HG02970 (cell line): ENCODE results near the gene HSPG2.
"Not testable (repeated sequence)": the region's sequence is repeated elsewhere in the genome, so short reads cannot be mapped to it uniquely, and the experiment has no call there.

Experiments used
- ATAC-seq: cut with Tn5 transposase; IDR thresholded peaks from one replicate; pipeline ENCODE4 v1.9.1; 2021; ENCODE audit warnings: mild to moderate bottlenecking, moderate library complexity, moderate number of reproducible peaks; ENCODE audit not compliant: unreplicated experiment, low FRiP score

HSPG2 gene

DNA sequence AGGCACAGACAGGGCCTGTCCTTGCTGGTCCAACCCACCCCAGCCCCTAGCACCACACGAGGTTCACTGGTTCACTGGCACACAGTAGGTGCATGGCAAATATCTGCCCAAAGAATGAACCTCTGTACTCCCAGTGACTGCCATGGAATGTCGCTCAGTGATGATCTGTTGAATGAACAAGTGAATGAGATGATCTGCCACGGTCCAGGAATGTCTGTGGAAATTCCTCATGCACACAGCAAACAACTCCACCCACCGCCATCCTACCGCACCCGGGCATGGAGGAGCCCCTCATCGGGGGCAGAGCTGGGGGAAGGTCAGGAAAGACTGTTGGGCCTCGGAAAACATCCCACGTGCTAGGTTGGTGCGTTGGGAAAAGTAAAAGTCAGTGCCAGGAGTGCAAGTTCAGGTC lies 1.7 kb downstream of the HSPG2 start:
- no peak for ATAC-seq

DNA sequence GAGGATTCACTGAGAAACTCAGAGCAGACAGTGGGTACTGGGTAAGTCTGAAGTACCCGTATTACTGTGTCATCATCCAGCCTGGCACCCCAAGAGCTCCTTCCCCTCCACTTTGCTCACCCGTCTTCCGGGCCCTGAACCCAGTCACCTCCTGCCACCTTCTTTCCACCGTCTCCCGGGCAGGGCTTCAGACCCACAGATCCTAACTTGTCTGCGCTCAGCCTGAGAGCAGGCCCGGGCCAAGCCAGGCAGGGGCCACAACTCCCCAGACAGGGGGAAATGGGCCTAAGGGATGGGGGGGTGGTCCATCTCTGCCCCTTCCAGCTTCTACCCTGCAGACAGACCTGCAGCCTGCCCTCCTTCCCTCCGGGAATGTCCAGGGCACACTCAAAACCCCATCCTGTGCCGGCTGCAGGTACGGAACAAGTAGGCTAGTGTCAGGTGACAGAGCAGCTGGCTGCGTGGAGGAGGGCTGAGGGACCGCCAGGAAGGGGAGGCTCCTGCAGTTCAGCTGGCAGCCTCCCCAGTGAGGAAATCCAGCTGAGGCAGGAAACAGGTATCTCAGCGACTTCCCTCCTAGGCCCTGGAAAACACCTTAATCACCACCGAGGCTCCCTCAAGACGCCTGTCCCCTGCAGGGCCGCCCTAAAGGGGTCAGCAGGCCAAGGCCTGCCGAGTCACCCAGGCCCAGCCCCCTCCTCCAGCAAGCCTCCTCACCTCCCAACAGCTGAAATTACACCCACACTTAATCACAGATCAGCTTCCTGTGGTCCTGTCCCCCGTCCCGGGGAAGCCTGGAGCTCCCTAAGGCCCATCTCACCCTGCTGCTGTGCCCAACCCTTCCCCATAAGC lies 3.5 kb downstream of the HSPG2 start:
- ATAC-seq, result no peak

DNA sequence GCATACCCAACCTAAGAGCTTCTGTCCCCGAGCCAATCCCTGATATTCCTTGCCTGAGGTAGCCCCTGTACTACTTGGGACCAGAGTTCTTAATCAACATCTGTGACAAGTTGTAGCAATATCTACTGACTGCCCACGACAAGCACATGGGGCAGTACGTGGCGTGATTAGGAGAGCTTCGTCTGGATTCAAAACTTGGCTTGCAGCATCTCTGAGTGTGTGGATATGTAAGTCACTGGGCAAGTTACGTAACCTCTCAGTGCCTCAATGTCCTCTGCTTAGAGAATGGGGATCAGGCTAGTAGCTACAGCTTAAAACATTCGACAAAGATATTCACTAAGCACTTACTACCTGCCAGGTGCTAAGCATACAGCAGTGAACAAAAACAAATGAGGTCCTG lies 5.0 kb downstream of the HSPG2 start:
- no peak for ATAC-seq

DNA sequence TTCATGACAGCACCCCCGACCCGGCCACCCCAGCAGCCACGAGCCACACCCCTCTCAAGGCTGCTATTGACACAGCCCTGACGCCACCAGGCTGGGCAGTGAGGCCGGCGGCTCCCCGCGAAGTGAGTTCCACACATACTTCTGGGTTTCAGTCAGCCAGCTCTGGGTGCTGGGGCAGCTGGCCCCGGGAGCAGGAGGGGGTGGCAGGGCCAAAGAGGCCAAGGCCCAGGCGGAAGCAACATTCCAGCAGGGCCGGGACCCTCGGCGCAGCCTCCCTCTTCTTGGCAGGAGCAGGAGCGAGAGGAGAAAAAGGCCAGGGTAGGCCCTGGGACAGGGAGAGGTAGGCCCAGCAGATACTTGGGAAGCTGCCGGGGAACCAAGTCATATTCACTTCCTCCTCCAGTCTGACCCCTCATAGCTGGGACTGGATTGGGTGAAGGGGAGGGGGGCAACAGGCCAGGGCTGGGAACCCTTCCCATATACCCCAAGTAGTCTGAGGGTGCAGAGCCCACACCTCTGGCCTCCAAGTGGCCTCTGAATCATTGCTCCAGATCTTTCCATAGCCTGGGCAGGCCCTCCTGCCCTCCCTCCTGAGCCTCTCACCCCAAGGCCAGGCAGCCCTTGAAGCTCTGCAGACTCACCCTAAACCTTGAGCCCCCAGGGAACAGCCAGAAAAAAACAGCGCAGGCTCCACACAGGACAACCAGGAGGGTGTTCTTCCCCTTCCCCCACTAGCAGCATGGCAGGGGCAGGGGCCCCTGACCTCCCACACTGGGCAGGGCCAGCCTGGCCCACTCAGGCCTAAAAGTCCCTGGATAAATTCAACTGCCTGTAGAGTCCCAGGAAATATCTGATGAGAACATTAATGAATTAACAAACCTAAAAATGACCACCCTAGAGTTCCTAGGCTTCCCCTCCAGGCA lies 5.7 kb downstream of the HSPG2 start:
- no peak for ATAC-seq

DNA sequence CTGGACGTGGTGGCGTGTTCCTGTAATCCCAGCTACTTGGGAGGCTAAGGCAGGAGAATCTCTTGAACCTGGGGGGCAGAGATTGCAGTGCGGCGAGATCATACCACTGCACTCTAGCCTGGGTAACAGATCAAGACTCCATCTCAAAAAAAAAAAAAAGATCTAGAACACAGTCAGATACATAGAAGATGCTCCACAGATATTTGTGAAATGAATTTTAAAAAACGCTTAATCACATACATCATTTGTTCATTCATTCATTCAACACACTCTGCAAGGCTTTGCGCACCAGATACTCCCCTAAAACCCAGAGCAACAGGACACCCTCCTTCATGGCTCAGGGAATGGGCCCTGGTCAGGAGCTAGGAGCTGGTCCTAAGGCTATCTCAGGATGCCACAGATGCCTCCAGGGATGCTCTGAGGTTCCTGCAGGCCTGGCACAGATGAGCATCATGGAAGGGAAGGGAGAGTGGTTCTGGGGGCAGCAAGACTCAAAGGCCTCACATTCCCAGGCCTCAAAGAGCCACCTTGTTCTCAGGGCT lies 6.4 kb downstream of the HSPG2 start:
- ATAC-seq, result no peak

DNA sequence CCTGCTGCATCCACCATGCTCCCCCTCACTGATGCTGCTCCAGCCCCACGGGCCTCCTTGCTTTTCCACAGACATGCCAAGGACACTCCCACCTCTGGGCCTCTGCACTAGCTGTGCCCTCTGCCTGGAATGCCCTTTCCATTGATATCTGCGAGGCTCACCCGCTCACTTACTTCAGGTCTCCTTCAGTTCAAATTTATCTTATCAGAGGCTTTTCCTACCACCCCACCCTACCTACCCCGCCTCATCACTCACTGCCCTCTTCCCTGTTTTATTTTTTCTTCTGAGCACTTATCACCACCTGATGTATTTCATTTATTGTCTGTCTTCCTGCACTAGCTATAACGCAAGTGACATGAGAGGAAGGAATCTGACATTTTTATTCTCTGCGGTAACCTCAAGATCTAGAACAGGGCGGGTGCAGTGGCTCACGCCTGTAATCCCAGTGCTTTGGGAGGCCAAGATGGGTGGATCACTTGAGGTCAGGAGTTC lies 7.0 kb downstream of the HSPG2 start:
- ATAC-seq, result no peak

DNA sequence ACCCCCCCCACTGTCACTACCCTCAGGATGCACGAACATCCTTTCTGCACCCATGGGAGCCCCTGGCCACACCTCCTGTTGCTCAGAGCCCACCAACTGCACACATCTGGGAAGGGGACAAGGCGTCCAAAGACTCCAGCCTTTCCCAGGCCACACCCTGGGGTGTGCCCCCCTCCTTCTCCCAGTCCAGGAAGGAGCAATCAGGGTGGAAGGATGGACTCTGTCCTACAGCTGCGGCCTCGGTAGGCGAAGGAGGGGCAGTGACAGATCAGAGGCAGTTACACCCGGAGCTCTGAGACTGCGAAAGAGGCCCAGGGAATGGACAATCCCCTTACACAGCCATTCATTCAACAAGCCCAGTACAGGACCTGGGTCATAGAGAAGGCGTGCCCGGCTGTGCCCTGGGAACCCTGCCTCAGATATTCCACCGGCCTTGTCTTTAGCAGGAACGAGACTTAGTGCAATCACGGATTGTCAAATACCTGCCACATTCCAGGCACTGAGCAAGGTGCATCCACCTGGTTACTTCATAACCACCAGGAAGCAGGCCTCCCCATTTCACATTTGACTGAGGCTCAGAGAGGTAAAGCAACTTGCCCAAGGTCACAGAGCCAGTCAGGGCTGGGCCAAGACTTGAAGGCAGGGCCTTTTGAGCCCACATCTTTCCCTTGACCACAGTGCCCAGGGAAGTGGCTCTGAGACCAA lies 9.4 kb downstream of the HSPG2 start:
- ATAC-seq, result no peak

DNA sequence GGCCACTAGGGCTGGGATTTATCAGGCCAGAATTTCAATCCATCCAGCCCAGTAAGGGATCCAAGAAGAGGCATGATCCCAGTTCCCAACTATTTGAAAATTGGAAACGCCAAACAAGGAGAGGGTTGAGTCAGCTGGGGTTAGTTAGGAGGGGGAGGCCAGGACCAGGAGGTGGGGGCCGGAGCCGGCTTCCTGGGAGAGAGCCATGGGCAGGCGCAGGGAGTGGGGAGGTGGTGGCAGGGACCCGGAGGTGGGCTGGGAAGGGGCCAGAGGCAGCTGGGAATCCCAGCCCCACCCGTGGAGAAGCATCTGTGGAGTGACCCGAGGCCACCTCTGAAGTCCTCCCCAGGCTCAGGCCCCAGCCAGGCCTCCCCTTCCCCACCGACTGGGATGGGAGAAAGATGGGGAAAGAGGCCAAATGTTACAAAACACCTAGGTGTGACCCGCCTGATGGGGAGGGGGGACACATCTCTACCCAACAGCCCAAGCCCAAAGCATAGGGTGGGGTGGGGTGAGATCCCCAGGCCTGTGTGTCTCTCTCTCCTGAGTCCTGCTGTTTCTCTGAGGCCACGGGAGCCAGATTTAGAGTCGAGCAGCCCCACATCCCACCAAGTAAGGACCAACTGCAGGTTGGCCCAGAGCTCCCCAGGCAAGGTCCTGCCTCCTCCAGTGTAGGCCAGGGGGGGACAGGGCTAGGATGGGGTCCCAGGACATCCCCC lies 10.1 kb downstream of the HSPG2 start:
- no peak for ATAC-seq

DNA sequence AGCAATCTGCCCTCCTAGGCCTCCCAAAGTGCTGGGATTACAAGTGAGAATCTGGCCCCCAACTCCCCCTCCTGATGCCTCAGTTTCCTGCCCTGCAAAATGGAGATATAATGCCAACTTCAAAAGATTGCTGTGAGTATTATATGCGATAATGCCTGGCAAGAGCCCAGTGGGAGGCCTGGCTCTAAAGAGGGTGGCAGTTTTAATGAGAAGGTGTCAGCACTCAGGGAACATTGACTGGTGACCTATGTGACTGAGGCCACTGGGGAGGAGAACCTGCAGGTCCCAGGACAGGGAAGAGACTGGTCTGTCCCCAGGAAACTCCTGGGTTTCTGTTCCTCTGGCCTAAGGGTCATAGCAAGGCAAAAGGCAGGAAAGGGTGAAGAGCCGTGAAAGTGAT lies 11.0 kb downstream of the HSPG2 start:
- no peak for ATAC-seq

DNA sequence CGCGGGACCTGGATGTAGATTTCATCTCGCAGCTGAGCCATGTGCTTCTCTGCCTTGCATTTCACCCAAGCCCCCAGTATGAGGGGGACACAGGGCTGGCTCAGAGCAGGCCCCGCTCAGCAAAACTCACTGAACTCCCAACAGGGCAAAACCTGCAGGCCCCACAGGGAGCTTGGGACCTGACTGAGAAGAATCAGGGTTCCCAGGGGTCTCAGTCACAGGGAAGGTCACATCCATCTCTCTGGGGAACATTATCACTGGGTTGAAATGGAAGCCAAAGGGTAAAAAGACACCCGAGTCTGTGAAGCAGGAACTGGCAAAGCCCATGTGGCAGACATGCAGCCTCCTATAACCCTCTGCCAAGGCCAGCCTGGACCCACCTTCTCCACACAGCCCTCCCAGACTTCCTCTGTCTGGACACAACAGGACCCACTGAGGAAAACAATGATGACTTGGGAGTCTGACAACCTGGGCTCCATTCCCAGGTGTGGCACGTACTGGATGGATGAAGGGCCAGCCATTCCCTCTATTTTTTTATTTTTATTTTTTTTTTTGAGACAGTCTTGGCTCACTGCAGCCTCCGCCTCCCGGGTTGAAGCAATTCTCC lies 11.7 kb downstream of the HSPG2 start:
- no peak for ATAC-seq

DNA sequence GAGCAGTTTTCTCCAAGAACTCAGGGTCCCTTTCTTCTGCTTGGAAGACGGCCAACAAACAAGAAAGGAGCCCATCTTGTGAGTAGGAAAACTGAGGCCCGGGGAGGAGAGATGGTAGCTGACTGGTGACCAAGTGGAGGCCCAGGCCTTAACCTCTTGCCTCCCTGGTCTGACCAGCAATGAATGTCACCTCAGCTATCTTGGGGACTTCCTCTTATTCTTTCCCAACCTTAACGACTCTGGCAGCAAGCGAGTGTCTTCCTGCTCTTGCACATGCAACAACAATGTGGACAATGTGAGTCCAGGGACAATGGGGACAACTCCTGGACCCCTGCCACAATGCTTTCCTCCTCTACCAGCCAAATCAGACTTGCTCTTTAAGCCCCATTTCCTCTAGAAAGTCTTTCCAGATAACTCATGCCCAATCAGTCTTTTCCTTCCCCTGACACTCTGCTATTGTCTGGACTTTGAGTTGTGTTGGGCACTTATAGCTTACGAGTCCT lies 12.6 kb downstream of the HSPG2 start:
- no peak for ATAC-seq

DNA sequence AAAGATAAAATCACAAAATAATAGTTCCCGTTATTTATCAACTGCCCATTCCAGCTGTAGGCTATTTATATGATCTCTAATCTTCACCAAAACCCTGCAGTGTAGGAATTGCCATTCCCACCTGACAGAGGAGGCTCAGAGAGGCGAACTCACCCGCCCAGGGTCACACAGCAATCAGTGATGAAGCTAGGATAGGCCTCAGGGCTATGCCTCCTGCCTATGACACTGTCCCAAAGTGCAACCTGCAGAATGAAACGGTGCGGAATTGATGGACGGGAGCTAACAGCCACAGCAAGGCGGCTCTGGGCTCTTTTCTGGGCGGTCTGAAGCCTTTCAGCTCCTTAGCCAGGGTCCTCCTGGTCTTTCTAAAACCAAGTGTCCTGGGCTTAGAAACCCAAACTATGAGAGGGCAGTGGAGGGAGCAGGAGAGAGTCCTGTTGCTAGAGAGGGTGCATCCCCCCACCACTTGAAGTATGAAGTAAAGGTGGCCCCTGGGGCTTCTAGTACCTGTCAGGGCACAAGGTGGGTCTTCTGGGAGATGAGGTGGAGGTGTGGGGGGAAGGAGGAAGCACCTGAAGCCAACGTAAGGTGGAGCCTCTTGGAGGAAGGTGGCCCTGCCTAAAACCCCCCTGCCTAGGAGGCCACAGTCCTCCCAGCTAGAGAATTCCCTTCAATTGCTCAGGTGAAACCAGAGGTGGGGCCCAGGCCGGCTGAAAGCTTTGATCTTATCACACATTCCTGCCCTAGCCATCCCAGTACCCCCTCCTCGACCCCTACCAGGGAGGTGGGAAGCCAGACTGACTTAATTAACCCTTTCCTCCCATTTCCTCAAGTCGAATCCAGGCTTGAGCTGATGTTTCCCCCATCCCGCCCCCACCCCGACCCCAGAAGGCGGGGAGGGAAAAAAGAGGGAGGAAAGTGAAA lies 14.8 kb downstream of the HSPG2 start:
- no peak for ATAC-seq

DNA sequence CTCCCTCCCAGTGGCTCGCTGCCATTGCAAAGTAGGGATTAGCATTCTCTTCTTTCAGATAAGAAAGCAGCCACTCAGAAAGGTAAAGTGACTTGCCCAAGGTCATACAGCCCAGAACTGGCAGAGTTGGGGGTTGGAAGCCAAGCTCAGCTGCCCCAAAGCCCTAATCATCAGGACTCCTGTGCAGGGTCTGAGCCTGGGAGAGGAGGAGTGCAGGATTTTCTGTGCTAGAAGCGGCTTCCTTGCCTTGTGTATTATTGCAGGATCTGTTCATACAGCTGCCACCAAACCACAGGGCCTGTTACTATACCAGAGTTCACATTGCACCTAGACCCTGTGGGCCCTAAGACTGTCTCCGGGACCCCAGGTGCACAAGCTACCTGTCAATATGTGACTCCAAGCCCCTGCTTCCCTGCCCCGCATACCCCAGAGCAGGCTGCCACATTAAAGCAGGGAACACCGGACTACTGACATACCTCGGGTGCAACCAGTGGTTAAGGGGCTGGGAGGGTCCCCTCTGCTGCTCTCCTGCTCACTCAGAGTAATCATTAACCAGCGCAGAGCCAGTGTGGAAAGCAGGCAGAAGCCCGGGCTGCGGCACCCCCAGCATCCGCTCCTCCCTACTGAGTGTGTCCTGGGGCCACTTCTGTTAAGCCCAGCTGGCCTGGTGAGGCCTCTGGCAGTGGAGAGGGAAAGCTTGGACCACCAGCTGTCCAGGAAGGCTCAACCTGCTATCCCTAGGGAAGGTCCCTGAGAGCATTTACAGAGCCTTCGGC lies 15.8 kb downstream of the HSPG2 start:
- ATAC-seq, result no peak

DNA sequence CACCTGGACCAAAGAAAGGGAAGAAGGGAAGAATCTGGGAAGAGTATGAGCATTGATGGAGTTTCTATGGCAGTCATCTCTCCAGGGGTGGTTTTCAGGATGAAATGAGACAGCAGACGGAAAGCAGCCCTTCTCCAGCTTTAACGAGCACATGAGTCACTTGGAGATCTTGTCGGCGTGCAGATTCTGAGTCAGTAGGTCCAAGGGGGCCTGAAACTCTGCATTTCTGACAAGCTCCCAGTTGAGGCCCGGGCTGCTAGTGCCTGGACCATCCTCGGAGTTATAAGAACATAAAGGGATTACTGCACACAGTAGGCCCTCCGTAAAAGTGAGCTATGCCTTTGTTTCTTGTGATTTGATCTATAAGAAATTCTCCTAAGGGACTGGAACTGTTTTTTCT lies 17.6 kb downstream of the HSPG2 start:
- ATAC-seq, result no peak

DNA sequence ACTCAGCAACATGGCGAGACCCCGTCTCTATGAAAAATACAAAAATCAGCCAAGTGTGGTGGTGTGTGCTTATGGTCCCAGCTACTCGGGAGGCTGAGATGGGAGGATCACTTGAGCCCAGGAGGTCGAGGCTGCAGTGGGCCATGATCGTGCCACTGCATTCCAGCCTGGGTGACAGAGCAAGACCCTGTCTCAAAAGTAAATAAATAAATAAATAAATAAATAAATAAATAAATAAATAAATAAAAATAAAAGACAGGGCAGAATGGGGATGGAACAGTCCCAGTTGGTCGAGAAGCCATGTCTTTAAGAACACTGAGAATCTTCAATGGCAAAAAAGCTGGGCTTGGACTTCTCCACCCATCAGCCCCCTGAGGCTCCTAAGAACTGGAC lies 19.9 kb downstream of the HSPG2 start:
- ATAC-seq, result not testable (repeated sequence)

DNA sequence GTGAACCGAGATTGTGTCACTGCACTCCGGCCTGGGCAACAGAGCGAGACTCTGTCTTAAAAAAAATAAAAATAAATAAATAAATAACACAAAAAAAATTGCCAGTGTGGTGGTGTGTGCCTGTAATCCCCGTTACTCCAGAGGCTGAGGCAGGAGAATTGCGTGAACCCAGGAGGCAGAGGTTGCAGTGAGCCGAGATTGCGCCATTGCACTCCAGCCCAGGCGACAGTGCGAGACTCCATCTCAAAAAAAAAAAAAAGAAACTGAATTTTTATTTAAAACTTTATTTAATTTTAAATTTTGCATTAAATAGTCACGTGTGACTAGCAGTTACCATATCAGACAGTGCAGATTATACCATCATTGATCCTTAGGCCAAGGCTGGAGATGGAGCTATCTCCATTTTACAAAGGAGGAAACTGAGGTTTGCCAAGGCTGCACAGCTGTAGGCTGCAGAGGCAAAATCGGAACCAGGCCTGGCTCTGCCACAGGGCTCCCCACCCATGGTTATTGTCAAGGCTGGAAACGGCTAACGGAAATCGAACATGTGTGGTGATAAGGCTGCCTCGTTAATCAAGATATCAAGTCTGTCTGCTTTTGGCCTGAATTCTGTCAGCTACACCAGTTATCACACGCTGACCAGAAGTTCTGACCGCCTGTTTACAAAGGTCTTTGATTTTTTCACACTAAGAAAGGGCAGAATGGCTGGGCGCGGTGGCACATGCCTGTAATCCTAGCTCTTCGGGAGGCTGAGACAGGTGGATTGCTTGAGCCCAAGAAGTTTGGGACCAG lies 20.5 kb downstream of the HSPG2 start:
- ATAC-seq, result no peak
